22Rv1 (cell line): ENCODE results near the gene PRR12.

Experiments used
- H3K27ac ChIP-seq: fragments of 450-650 bp; 2 replicates; pipeline ENCODE4 v1.5.1; 2017
- ZFX ChIP-seq: fragments of 450-650 bp; IDR thresholded peaks from 2 replicates; pipeline ENCODE4 v1.6.1; 2017; ENCODE audit warnings: antibody characterized with exemption, borderline replicate concordance
- TF ChIP-seq, protein P1 (sequence below): fragments of 450-650 bp; IDR thresholded peaks from 2 replicates; pipeline ENCODE4 v1.5.1; 2017; ENCODE audit warnings: mild to moderate bottlenecking

Gene PRR12

DNA sequence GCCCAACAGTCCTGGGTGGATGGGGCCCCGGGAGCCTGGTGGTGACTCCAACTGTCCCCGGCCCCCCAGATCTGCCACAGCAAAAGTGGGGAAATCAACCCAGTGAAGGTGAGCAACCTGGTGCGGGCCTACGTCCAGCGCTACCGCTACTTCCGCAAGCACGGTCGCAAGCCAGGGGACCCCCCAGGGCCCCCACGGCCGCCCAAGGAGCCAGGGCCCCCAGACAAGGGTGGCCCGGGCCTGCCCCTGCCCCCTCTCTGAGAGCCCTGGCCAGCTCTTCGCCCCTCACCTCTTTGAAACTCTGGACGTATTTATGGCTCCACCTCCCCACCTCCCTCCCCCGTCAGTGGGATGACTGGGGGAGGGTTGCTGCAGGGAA is 67.1 kb downstream of the PRR12 start:
- H3K27ac ChIP-seq, result no peak overlapping the region
- TF ChIP-seq, protein P1, sequence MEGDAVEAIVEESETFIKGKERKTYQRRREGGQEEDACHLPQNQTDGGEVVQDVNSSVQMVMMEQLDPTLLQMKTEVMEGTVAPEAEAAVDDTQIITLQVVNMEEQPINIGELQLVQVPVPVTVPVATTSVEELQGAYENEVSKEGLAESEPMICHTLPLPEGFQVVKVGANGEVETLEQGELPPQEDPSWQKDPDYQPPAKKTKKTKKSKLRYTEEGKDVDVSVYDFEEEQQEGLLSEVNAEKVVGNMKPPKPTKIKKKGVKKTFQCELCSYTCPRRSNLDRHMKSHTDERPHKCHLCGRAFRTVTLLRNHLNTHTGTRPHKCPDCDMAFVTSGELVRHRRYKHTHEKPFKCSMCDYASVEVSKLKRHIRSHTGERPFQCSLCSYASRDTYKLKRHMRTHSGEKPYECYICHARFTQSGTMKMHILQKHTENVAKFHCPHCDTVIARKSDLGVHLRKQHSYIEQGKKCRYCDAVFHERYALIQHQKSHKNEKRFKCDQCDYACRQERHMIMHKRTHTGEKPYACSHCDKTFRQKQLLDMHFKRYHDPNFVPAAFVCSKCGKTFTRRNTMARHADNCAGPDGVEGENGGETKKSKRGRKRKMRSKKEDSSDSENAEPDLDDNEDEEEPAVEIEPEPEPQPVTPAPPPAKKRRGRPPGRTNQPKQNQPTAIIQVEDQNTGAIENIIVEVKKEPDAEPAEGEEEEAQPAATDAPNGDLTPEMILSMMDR, result no peak
- TF ChIP-seq ZFX, result no peak

DNA sequence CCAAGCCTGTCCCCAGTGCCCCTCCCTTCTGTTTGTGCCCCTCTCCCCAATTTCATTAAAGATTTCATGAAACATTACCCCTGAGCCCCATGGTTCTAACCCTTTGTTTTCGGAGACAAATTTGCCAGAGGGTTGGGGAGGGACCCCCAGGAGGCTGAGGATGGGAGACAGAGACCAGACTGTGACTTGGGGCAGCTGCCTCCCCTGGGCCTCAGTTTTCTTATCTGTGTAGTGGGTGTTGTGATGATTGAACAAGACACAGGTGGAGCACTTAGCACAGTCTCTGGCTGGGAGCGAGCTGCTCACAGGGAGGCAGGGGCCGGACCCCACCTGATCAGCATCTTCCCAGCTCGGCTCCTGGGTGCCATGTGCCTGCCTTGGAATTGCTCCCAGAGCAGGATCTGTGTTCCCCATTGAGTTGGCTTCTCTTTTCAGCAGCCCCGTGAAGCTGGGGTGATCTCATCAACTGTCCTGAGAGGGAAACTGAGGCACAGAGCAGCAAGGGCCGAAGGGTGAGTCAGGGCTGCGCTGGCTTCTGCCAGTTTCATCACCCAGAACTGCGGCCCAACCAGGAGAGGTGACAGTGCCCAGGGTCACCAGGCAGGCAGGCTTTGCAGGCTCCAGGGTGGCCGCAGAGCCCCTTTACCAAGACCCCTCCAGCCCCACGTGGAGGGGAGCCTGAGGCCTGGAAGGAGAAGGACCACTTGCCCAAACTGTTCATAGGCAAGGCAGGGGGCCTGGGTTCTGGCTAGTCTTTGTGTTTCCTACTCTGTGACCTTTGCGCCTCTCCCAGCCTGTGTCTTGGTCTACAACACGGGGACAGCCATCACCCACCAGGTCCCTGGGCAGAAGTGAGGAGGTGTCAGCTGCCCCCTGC is 67.8 kb downstream of the PRR12 start:
- H3K27ac ChIP-seq, result peak overlapping the region; percentile 38; the same call in 1 of the 2 replicates
- TF ChIP-seq ZFX, result no peak
- TF ChIP-seq, protein P1, result no peak

- peak overlapping the region; percentile 38 for H3K27ac ChIP-seq
- TF ChIP-seq, protein P1, result no peak
- no peak for TF ChIP-seq ZFX
These were observed 69.5 kb downstream of the PRR12 start for GRCh38 chr19:49660338-49660961.

DNA sequence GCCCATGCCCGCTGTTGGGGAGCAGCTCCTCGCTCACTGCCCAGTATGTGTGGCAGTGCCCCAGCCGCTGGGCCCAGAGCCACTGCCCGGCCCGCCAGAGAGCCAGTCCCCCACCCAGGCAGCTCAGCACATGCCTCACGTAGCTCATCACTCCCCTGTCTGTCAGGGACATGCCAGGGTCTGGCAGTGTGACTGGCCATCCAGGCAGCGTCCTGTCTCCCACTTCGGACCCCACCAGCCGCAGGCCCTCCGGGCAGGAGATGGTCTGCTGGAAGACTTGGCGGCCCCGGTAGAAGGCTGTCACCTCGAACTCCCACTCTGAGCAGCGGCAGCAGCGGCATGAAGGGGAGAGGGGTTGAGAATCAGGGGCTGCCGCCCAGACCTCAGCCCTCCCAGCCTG is 71.0 kb downstream of the PRR12 start:
- TF ChIP-seq, protein P1, result no peak
- no peak for TF ChIP-seq ZFX
- H3K27ac ChIP-seq, result peak overlapping the region; percentile 38

DNA sequence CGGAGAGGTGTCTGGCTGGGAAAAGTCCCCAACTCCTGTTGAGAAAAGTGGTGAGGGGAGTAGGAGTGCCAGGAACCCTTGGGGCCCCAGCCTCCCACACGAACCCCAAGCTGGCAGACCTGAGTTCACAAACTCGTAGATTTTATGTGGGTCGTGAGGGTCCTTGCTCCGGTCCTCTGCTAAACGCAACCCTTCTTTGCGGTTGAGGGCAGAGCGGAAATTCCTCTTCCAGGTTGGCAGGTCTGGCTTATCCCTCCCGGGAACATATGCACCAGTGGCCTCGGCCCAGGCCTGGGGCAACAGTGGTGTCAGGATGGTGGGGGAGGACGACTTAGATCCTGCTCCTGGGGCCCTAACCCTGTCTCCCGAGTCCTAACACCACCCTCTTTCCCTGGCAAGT is 72.2 kb downstream of the PRR12 start:
- peak overlapping the region; percentile 95 for H3K27ac ChIP-seq
- TF ChIP-seq, protein P1, result no peak
- TF ChIP-seq ZFX, result no peak

- TF ChIP-seq, protein P1, result peak; percentile 14
- TF ChIP-seq ZFX, result no peak
- H3K27ac ChIP-seq, result peak overlapping the region; percentile 95
These were observed 73.4 kb downstream of the PRR12 start for GRCh38 chr19:49664171-49665035.
